Mammary epithelial cell (primary cell): ENCODE data around the gene ACOT12.

Experiments
- EZH2 ChIP-seq: IDR thresholded peaks from 2 replicates; pipeline ENCODE4 v1.6.1; 2012; ENCODE audit warnings: low read length, inconsistent platforms, borderline replicate concordance
- TF ChIP-seq, protein P1 (sequence below), 2 donors: IDR thresholded peaks in 1 of 2; conservative IDR thresholded peaks in 1 of 2; 2 replicates each; pipeline ENCODE4 v1.5.1; 2011 to 2012; ENCODE audit warnings: inconsistent platforms in 2 of 2, low read length in 2 of 2, mild to moderate bottlenecking in 2 of 2, control low read depth in 1 of 2, low read depth in 1 of 2; ENCODE audit not compliant: insufficient read depth in 1 of 2; ENCODE audit errors: extremely low read depth in 1 of 2

- TF ChIP-seq, protein P1, sequence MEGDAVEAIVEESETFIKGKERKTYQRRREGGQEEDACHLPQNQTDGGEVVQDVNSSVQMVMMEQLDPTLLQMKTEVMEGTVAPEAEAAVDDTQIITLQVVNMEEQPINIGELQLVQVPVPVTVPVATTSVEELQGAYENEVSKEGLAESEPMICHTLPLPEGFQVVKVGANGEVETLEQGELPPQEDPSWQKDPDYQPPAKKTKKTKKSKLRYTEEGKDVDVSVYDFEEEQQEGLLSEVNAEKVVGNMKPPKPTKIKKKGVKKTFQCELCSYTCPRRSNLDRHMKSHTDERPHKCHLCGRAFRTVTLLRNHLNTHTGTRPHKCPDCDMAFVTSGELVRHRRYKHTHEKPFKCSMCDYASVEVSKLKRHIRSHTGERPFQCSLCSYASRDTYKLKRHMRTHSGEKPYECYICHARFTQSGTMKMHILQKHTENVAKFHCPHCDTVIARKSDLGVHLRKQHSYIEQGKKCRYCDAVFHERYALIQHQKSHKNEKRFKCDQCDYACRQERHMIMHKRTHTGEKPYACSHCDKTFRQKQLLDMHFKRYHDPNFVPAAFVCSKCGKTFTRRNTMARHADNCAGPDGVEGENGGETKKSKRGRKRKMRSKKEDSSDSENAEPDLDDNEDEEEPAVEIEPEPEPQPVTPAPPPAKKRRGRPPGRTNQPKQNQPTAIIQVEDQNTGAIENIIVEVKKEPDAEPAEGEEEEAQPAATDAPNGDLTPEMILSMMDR (conservative IDR thresholded peaks at IDR 0.05 in 1 of 2, IDR thresholded peaks at IDR 0.05 in 1 of 2; ENCODE audit: extremely low read depth in 1 of 2, insufficient read depth in 1 of 2, low read depth in 1 of 2, low read length in 2 of 2), result no peak
- TF ChIP-seq EZH2, result no peak
Measured at GRCh38 chr5:81326554-81326953, 67.4 kb downstream of the ACOT12 start.
